GM21447 (cell line): ENCODE measurements around the gene GUK1.

Experiments used
- ATAC-seq: cut with Tn5 transposase; IDR thresholded peaks from one replicate; pipeline ENCODE4 v1.9.1; 2021; ENCODE audit not compliant: unreplicated experiment

Gene GUK1

DNA sequence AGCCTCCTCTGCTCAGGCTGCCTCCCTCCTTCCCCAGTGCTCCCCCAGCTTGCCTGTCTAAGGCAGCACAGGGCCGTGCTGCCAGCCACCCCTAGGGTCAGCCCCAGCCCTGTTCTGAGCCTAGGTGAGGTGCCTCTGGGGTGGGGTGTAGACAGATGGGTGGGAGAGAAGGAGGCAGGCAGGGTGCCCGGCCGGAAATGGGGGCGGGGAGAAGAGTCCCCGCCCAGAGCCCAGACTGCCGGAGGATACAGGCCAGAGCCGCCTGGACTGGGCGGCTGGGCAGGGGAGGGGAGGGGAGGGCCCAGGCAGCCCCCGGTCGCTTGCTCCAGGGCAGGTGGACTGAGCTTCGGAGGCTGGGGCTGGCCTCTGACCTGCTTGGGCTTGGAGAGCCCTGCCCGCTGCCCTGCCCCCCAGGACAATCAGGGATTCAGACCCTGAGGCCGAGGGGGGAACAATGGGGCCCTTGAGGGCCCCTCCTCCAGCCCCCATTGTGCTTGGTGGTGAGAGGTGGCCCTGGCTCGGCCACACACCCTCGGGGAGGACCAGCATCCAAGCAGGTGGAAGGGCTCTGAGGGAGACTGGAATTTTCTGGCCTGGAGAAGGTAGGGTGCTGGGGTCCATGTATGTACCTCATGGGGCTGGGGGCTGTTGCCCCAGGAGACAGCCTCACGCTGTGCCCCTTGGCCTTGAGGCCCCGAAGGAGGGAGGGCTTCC is 9.5 kb downstream of the GUK1 start, which contains the start of gene GJC2:
TSS of gene GJC2 (plus strand) at position 525 of the 714 bp plus-strand sequence. CDS start 7,829 bp downstream, outside the sequence.
- no peak for ATAC-seq

DNA sequence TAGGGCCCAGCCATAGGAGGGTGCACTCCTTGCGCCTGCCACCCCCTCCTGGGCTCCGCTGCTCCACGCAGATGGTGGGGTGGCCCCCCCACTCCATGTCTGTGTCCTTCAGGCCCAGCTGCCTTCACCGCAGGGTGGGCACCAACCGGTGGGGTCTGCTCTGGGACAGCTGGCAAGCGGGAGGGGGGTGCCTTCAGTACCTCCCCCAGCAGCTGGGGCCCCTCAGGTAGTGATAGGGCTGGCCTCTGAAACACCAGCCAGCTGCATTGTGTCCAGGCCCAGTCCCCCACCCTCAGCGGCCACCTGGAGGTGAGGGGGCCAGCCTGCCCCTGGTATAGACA is 10.0 kb downstream of the GUK1 start:
- ATAC-seq = no peak

GRCh38 chr1:228150461-228151179 is 10.5 kb downstream of the GUK1 start:
- ATAC-seq = no peak

- ATAC-seq = no peak
Observed at GRCh38 chr1:228151180-228151925, 11.3 kb downstream of the GUK1 start.

- ATAC-seq = no peak
Observed at GRCh38 chr1:228152097-228152917, 12.2 kb downstream of the GUK1 start.

DNA sequence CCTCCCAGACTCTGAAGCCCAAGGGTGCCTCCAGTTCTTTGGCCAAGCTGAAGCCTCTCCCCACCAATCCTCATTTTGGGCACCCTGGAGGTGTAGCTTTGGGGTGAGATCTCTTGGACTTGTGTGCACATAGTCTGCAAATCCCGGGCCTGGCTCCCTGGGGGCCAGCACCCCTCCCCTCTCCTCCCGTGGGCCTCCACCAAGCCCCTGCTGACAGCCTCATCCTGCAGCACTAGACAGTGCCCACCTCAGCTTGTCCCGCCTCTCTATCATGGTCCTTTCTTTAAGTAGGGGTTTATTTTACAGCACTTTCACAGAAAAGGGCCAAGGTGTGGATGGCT is 12.8 kb downstream of the GUK1 start:
- ATAC-seq = no peak

DNA sequence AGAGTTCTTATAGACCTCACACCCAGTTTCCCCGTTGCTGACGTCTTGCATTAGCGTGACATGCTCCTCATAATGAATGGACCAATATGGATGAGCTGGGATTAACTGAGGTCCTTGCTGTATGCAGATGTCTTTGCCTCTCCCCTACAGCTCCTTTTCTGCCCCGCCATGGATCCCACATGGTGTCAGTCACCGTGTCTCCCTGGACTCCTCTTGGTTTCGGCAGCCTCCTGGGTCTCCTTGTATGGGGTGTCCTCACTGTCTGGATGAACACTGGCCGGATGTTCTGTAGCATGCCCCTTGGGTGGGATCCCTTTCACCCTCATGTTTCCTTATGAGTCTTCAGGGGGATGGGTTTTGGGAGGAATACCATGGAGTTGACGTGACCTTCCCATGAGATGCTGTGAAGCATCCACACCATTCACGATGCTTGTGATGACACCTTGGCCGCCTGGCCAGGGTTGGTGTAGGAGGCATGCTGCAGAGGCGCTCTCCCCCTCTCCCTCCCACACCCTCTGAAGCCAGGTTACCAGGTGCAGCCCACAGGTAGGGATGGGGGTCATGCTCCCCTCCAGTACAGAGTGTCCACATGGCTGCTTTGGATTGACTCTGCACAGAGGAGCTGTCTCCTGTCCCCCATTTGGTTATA is 14.1 kb downstream of the GUK1 start:
- no peak for ATAC-seq

- no peak for ATAC-seq
Observed at GRCh38 chr1:228154670-228155571, 14.8 kb downstream of the GUK1 start.

- no peak for ATAC-seq
Observed at GRCh38 chr1:228155596-228156514, 15.8 kb downstream of the GUK1 start.

- no peak for ATAC-seq
Observed at GRCh38 chr1:228156515-228156881, 16.4 kb downstream of the GUK1 start.

GRCh38 chr1:228156941-228157728 is 17.1 kb downstream of the GUK1 start:
- ATAC-seq = no peak

- ATAC-seq = no peak
Observed at GRCh38 chr1:228157729-228158126, 17.6 kb downstream of the GUK1 start.

- no peak for ATAC-seq
Observed at GRCh38 chr1:228158151-228159007, 18.3 kb downstream of the GUK1 start.

GRCh38 chr1:228159008-228159665 is 19.1 kb downstream of the GUK1 start:
- ATAC-seq = no peak

DNA sequence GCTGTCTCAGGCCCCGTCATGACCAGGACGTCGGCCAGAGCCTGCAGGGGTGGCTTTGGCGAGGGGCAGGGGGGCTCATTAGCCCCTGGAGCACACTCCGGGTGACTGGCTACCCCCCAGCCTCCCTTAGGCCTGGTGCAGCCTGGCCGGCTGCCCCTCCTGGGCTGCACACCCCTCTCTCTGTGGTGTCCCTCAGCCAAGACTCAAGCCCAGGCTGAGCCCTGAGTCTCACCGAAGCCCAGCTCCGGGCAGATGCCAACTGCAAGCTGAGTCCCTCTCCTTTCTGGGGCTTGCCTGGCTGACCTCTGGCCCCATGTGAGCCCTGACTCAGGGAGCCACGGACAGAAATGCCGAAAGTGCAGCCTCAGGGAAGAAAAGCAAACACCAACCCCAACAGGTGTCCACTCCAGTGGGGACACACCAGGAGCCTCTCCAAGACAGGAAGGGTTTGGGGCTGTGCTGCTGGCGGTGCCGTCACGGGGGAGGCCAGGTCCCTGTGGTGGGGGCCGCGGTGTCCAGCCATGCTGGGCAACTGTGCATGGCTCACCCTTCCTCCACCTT is 20.2 kb downstream of the GUK1 start:
- ATAC-seq = no peak

DNA sequence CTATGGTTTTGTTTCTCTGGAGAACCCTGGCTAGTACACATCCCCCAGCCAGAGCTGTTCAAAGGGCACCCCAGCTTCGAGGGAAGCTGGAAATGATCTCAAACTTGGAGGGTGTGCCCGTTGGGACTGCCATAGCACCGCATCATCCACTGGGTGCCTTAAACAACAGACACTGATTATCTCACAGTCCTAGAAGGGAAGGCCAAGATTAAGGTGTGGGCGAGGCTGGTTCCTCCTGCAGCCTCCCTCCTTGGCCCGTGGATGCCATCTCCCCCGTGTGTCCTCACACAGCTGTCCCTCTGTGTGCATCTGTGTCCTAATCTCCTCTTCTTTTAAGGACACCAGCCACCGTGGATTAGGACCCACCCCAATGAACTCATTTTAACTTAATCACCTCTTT is 21.3 kb downstream of the GUK1 start:
- ATAC-seq = no peak
